ENCODE results near the gene GRPEL2. TPM values are rescaled to one million over a fixed set of nuclear protein-coding genes. Genes with fewer than 3 reads are reported as not detected.
A peak's percentile ranks its signal among the peaks of the same experiment; 100 is the strongest.

Gene GRPEL2
- total RNA-seq, 2 experiments from 2014 or later, result 31.0 to 31.1 TPM

DNA sequence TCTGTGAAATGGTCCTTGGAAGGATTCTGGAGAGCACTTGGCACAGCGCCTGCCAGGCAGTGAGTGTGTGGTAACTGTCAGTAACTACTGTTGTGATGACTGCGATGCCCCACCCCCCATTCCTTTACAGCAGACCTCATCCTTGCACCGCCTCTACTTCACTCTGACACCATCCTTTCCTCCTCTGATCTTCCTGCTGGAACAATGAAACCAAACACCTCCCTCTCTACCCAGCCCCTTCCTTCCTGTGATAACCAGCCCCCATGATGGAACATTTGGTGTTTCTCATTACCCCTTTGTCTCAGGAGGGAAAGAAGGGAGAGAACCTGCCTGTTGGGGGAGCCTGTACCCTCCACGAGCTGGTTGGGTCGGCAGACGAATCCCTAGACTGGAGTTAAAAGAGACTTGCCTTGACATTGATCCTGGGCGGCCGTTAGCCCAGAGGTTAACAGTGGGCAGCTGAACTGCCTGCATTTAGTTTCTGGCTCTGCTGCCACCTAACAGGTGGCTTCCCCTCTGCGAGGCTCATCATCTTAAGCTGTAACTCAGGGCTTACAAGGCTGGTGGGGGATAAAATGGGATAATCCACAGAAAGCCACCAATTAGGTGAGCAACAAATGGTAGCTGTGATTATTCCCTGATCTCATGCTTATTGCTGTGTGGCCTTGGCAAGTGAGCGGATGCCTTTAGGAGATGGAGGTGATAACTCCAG, 34.2 kb upstream of the GRPEL2 start:
- no peaks in the 10 kb centered on the region for H3K36me3 Mint-ChIP-seq (ENCODE audit: low read depth)
- intact Hi-C loops (cut with micrococcal nuclease), result loop anchor here (10.0 kb wide), 1 partner anchor 124 kb away; no protein-coding TSS in a partner anchor
- no peak overlapping the region for H3K27ac Mint-ChIP-seq
- no peaks in the 10 kb centered on the region for H3K9me3 Mint-ChIP-seq
- peak; percentile 12 for DNase-seq
- H3K4me1 Mint-ChIP-seq (ENCODE audit: low read depth), result no peaks in the 10 kb centered on the region
- H3K27me3 Mint-ChIP-seq, result no peaks in the 10 kb centered on the region
- POLR2A ChIA-PET, result no interaction called here
- no peak for ATAC-seq
- H3K4me3 Mint-ChIP-seq, result no peak overlapping the region
- TF ChIP-seq, protein P1, sequence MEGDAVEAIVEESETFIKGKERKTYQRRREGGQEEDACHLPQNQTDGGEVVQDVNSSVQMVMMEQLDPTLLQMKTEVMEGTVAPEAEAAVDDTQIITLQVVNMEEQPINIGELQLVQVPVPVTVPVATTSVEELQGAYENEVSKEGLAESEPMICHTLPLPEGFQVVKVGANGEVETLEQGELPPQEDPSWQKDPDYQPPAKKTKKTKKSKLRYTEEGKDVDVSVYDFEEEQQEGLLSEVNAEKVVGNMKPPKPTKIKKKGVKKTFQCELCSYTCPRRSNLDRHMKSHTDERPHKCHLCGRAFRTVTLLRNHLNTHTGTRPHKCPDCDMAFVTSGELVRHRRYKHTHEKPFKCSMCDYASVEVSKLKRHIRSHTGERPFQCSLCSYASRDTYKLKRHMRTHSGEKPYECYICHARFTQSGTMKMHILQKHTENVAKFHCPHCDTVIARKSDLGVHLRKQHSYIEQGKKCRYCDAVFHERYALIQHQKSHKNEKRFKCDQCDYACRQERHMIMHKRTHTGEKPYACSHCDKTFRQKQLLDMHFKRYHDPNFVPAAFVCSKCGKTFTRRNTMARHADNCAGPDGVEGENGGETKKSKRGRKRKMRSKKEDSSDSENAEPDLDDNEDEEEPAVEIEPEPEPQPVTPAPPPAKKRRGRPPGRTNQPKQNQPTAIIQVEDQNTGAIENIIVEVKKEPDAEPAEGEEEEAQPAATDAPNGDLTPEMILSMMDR (IDR thresholded peaks at IDR 0.05), result no peak
- CTCF ChIA-PET, result interaction anchor here (0.9 to 3.1 kb wide), 3 partner anchors 42 to 123 kb away, joined by 3 to 11 read pairs (median 4); no protein-coding TSS in a partner anchor

DNA sequence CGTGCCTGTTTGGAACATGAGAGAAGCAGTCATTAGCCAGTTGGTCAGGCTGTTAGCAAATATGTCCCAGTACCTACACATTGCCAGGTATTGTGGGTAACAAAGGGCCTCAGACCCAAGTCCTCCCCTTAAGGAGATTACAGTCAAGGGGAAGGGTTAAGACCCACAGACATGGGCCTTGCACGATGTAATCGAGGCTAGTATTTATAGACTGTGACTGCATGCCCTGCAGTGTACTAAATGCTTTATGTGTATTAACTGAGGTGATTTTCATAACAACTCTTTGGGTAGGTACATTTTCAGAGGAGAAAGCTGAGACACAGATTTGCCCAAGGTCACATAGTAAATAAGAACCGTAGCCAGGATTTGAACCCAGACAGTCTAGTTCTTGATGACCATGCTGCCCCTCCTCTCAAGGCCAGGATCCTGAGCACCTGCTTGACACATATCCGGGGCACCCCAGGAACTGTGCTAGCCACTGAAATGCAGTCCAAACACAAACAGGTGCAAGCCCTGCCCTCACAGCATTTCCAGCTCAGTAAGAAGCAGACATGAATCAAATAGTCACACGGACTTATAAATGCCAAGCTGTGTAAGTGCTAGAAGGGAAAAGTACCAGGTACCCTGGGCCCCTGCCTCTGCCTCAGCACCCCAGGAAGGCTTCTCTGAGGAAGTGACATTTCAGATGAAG, 32.0 kb upstream of the GRPEL2 start:
- DNase-seq (no peak), ATAC-seq (no peak)
- TF ChIP-seq, protein P1 (IDR thresholded peaks at IDR 0.05), result no peak
- intact Hi-C loops (cut with micrococcal nuclease), result loop anchor here (10.0 kb wide), 1 partner anchor 122 kb away; no protein-coding TSS in a partner anchor
- POLR2A ChIA-PET, result no interaction called here
- H3K27ac Mint-ChIP-seq, result no peak overlapping the region
- no peaks in the 10 kb centered on the region for H3K4me1 Mint-ChIP-seq (ENCODE audit: low read depth)
- no peaks in the 10 kb centered on the region for H3K36me3 Mint-ChIP-seq (ENCODE audit: low read depth)
- H3K4me3 Mint-ChIP-seq, result no peak overlapping the region
- no peaks in the 10 kb centered on the region for H3K27me3 Mint-ChIP-seq
- no peaks in the 10 kb centered on the region for H3K9me3 Mint-ChIP-seq
- CTCF ChIA-PET, result interaction anchor here (2.7 to 3.4 kb wide), 2 partner anchors 59 to 69 kb away, joined by 14 to 19 read pairs; no protein-coding TSS in a partner anchor

DNA sequence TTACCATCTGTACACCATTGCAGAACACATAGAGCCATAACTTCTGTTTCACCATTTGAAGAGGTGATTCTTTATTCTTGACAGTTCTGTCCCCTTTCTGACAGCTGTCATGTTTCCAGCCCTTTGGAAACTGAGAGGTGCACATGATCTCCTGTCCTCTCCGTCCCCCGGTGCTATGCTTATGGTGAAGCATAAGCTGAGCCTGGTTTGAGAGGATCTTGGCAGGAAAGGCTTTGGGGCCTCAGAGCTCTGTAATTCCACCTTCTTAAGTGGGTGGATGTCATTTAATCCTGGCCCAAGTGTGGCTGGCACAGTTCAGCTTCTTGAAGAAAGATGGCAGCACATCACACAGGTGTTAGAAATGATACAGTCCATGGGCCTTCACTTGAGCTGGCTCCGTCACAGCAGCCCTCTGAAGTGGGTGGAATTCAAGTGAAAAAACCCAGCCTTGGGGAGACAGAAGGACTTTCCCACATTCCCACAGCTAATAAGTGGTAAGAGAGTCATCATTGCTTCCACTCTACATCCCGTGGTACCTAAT, 30.7 kb upstream of the GRPEL2 start:
- DNase-seq (no peak), ATAC-seq (no peak)
- H3K9me3 Mint-ChIP-seq, result no peaks in the 10 kb centered on the region
- TF ChIP-seq, protein P1 (IDR thresholded peaks at IDR 0.05), result no peak
- ChIA-PET POLR2A (interaction anchor here (0.6 kb wide), 1 partner anchor 154 kb away, joined by 4 read pairs; no protein-coding TSS in a partner anchor), CTCF (interaction anchor here (1.1 to 4.8 kb wide), 7 partner anchors 10 to 119 kb away, joined by 3 to 34 read pairs (median 14); no protein-coding TSS in a partner anchor)
- H3K4me3 Mint-ChIP-seq, result no peak overlapping the region
- H3K27ac Mint-ChIP-seq, result no peak overlapping the region
- H3K36me3 Mint-ChIP-seq (ENCODE audit: low read depth), result no peaks in the 10 kb centered on the region
- no peaks in the 10 kb centered on the region for H3K4me1 Mint-ChIP-seq (ENCODE audit: low read depth)
- intact Hi-C loops (cut with micrococcal nuclease), result loop anchor here (2.0 to 10.0 kb wide), 2 partner anchors 56 to 120 kb away; no protein-coding TSS in a partner anchor
- H3K27me3 Mint-ChIP-seq, result no peaks in the 10 kb centered on the region

DNA sequence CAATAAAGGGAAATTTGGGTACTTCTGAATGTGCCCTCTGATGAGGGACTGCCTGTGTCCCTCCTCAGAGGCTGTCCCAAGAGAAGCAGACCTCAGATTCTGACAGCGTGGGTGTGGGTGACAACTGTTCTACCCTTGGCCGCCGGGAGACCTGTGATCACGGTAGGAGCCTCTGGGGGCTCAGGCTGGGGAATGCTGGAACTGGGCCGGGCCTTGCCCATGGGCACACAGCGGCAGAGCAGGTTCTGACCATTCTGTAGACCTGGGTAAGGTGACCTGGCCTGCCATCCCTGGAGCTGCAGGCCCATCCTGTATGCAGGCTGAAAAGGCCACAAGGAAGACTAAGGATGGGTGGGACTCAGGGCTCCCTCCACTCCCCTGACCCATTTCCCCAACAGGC, 29.5 kb upstream of the GRPEL2 start:
- TF ChIP-seq, protein P1 (IDR thresholded peaks at IDR 0.05), result no peak
- H3K4me3 Mint-ChIP-seq, result no peak overlapping the region
- H3K9me3 Mint-ChIP-seq, result no peaks in the 10 kb centered on the region
- ATAC-seq (no peak), DNase-seq (no peak)
- H3K36me3 Mint-ChIP-seq (ENCODE audit: low read depth), result no peaks in the 10 kb centered on the region
- CTCF ChIA-PET, result interaction anchor here (1.1 to 4.8 kb wide), 6 partner anchors 9 to 118 kb away, joined by 3 to 34 read pairs (median 16); no protein-coding TSS in a partner anchor
- POLR2A ChIA-PET, result no interaction called here
- H3K4me1 Mint-ChIP-seq (ENCODE audit: low read depth), result no peaks in the 10 kb centered on the region
- H3K27ac Mint-ChIP-seq, result no peak overlapping the region
- intact Hi-C loops (cut with micrococcal nuclease), result loop anchor here (2.0 to 10.0 kb wide), 2 partner anchors 55 to 119 kb away; no protein-coding TSS in a partner anchor
- no peaks in the 10 kb centered on the region for H3K27me3 Mint-ChIP-seq
